ENCODE results near the gene KRT83. TPM values are rescaled to one million over a fixed set of nuclear protein-coding genes. Genes with fewer than 3 reads are reported as not detected.

KRT83 gene
- total and polyA plus RNA-seq, 2 of the 13 experiments (the other 11 are each of a cell fraction or from before 2014, with no cell fraction given), result not detected

DNA sequence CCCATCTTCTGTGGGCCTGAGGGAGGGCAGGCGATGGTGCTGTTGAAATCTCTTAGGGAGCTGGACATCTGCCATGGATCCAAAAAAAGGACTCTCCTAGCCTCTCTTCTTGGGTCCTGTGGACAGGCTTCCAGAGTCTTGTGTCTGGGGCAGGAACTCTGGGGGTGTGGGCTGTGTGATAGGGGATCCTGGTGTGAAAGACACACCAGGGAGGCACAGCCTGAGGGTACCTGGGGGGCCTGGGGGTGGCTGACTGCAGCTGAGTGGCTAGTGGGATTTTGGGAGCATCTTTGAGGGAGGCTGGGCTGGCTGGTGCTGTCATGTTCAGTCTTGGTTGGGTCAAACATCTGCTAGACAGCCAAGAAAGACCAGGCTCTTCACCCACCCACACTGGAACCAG, 1.8 kb upstream of the KRT83 start (continued):
- TF ChIP-seq, protein P1, sequence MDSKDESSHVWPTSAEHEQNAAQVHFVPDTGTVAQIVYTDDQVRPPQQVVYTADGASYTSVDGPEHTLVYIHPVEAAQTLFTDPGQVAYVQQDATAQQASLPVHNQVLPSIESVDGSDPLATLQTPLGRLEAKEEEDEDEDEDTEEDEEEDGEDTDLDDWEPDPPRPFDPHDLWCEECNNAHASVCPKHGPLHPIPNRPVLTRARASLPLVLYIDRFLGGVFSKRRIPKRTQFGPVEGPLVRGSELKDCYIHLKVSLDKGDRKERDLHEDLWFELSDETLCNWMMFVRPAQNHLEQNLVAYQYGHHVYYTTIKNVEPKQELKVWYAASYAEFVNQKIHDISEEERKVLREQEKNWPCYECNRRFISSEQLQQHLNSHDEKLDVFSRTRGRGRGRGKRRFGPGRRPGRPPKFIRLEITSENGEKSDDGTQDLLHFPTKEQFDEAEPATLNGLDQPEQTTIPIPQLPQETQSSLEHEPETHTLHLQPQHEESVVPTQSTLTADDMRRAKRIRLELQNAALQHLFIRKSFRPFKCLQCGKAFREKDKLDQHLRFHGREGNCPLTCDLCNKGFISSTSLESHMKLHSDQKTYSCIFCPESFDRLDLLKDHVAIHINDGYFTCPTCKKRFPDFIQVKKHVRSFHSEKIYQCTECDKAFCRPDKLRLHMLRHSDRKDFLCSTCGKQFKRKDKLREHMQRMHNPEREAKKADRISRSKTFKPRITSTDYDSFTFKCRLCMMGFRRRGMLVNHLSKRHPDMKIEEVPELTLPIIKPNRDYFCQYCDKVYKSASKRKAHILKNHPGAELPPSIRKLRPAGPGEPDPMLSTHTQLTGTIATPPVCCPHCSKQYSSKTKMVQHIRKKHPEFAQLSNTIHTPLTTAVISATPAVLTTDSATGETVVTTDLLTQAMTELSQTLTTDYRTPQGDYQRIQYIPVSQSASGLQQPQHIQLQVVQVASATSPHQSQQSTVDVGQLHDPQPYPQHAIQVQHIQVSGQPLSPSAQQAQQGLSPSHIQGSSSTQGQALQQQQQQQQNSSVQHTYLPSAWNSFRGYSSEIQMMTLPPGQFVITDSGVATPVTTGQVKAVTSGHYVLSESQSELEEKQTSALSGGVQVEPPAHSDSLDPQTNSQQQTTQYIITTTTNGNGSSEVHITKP (CRISPR knock-in tag; IDR thresholded peaks at IDR 0.05; ENCODE audit: low read depth), result no peak

DNA sequence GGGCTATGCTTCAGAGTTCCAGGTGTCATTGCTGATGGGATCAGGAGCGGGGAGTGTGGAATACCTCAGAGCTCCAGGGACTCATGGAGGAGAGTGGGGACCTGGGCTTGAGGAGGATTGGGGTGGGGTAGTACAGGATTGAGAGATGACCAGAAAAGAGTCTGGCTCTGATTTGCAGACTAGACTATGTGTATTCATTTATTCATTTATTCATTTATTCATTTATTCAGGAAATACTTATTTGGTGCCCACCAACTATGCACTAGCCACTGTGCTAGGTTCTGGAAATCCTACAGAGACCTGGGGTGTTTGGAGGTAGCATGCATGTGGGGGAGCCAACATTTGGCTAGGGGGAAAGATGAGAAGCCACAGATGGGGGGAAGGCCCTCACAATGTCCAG, 871 bp upstream of the KRT83 start:
- Histone ChIP-seq H3K4me2 (ENCODE audit: low read depth, low read length) (no peak overlapping the region), H4K20me1 (ENCODE audit: insufficient read depth, low read length) (no peaks in the 10 kb centered on the region), H2AFZ (ENCODE audit: low read length) (no peak overlapping the region), H3K4me3 (replicated peaks in 1 of 3; ENCODE audit: insufficient read depth in 1 of 3, low read depth in 2 of 3, low read length in 3 of 3) (no peak overlapping the region), H3K36me3 (replicated peaks in 1 of 2; ENCODE audit: control insufficient read depth in 1 of 2, insufficient read depth in 2 of 2, low read length in 2 of 2) (no peaks in the 10 kb centered on the region), H3K9ac (ENCODE audit: insufficient read depth, low read depth, low read length) (no peak overlapping the region), H3K27me3 (ENCODE audit: control insufficient read depth in 1 of 2, insufficient read depth in 2 of 2, low read length in 2 of 2) (peaks cover 12 to 52% of the 10 kb centered on the region in 2 experiments; a peak in 4 of 5 replicates), H3K9me3 (ENCODE audit: low read length) (no peaks in the 10 kb centered on the region), H3K79me2 (ENCODE audit: insufficient read depth, low read length) (no peaks in the 10 kb centered on the region), H3K4me1 (ENCODE audit: insufficient read depth, low read length) (no peaks in the 10 kb centered on the region), H3K27ac (ENCODE audit: extremely low read length, insufficient read depth, low read length) (no peak overlapping the region)
- intact Hi-C loops (cut with micrococcal nuclease; ENCODE audit: unreplicated experiment), result no loop called here
- in situ Hi-C loops (cut with HindIII; ENCODE audit: extremely low pct_ligation_motif_present, low pct_unique_long_range_greater_than_20kb), result no loop called here
- ATAC-seq (no peak), FAIRE-seq (no peak), DNase-seq (ENCODE audit: low spot score) (no peak)
- 60% methylated on average over 1 of the region's 1 CpG for WGBS (ENCODE audit: low lambda C conversion rate)
- BruUV-seq (replicated peaks), result no TSS peak
- TF ChIP-seq ZNF496 (CRISPR knock-in tag; IDR thresholded peaks at IDR 0.05; ENCODE audit: insufficient replicate concordance), result no peak
- ChIA-PET CTCF (ENCODE audit: low intra/inter-chr PET ratio, low total read pairs) (no interaction called here), POLR2A (no interaction called here)

DNA sequence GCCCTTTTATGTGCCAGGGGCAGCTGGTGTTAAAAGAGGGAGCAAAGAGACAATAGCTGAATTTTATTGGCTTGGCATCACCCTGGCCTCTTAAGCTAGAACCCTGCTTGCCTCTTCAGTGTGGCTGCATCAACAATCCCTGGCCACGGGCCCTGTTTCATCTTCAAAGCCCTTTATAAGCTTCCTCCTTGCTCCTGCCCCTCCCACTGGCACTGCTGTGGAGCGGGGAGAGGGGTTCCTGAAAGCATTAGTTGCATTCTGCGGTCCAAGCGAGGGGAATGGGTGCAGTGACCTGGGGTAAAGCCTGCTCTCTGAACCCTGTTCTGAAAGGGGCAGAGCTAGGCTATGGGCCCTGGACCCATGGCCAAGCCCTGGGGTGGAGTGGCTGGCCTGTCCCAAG, 220 bp upstream of the KRT83 start:
- ChIA-PET POLR2A (no interaction called here), CTCF (ENCODE audit: low intra/inter-chr PET ratio, low total read pairs) (no interaction called here)
- H3K4me2 ChIP-seq (ENCODE audit: low read depth, low read length), result no peak overlapping the region
- ATAC-seq (no peak), DNase-seq (ENCODE audit: low spot score) (no peak), FAIRE-seq (no peak)
- intact Hi-C loops (cut with micrococcal nuclease; ENCODE audit: unreplicated experiment) (no loop called here), in situ Hi-C loops (cut with HindIII; ENCODE audit: extremely low pct_ligation_motif_present, low pct_unique_long_range_greater_than_20kb) (no loop called here)
- no peak overlapping the region for H3K9ac ChIP-seq (ENCODE audit: insufficient read depth, low read depth, low read length)
- H2AFZ ChIP-seq (ENCODE audit: low read length), result no peak overlapping the region
- H3K4me1 ChIP-seq (ENCODE audit: insufficient read depth, low read length), result no peaks in the 10 kb centered on the region
- no peaks in the 10 kb centered on the region for H4K20me1 ChIP-seq (ENCODE audit: insufficient read depth, low read length)
- H3K27ac ChIP-seq (ENCODE audit: extremely low read length, insufficient read depth, low read length), result no peak overlapping the region
- no TSS peak for BruUV-seq (replicated peaks)
- H3K4me3 ChIP-seq (replicated peaks in 1 of 3; ENCODE audit: insufficient read depth in 1 of 3, low read depth in 2 of 3, low read length in 3 of 3), result no peak overlapping the region
- no peaks in the 10 kb centered on the region for H3K36me3 ChIP-seq (replicated peaks in 1 of 2; ENCODE audit: control insufficient read depth in 1 of 2, insufficient read depth in 2 of 2, low read length in 2 of 2)
- TF ChIP-seq ZNF101 (CRISPR knock-in tag; IDR thresholded peaks at IDR 0.05; ENCODE audit: borderline replicate concordance, low read depth) (no peak), ZKSCAN8 (CRISPR knock-in tag; IDR thresholded peaks at IDR 0.05; ENCODE audit: borderline replicate concordance) (no peak), NFRKB (IDR thresholded peaks at IDR 0.05) (no peak), ZNF839 (CRISPR knock-in tag; IDR thresholded peaks at IDR 0.05; ENCODE audit: borderline replicate concordance) (no peak), PRPF4 (IDR thresholded peaks at IDR 0.05; ENCODE audit: low read depth, low read length, poor library complexity, severe bottlenecking) (no peak)
- no peaks in the 10 kb centered on the region for H3K9me3 ChIP-seq (ENCODE audit: low read length)
- H3K27me3 ChIP-seq (ENCODE audit: control insufficient read depth in 1 of 2, insufficient read depth in 2 of 2, low read length in 2 of 2), result peaks cover 12 to 52% of the 10 kb centered on the region in 2 experiments; a peak in 4 of 5 replicates
- H3K79me2 ChIP-seq (ENCODE audit: insufficient read depth, low read length), result no peaks in the 10 kb centered on the region
- WGBS (ENCODE audit: low lambda C conversion rate), result 0% methylated on average over 3 of the region's 4 CpGs

Measured in HepG2 (cell line).